Suppressor macrophage treated with lipopolysaccharide for 1 hour (primary cell): ENCODE results near the gene DLK2.
"Not testable (repeated sequence)": the region's sequence is repeated elsewhere in the genome, so short reads cannot be mapped to it uniquely, and the experiment has no call there.

Source experiments
- DNase-seq, 3 donors: peaks; one replicate each; pipeline ENCODE4 v3.0.0-alpha.2; 2020 to 2022

DLK2 gene

DNA sequence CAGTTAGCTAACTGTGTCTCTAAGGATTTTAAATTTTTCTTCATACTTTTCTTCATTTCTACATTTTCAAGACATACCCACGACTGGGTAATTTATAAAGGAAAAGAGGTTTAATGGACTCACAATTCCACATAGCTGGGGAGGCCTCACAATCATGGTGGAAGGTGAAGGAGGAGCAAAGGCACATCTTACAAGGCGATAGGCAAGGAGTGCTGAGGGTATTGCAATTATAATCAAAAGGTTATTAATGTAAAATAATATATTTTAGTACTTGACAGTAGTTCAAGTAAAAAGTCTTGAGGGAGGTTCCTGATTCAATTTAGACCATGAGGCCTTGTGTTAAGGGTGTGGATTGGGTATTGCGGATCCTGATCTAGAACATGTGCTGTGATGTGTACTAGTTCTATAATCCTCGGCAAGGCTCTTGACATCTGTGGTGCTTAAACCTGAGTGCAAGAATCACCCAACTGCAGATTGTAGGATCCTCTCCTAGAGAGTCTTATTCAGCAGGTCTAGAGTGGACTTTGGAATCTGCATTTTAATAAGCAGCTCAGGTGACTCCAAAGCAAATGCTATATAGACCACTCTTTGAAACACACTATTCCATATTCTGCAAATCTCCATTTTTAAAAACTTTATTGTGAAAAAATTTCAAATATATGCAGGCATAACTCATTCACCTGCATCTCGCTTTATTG, 35.2 kb downstream of the DLK2 start:
- DNase-seq = no peak

DNA sequence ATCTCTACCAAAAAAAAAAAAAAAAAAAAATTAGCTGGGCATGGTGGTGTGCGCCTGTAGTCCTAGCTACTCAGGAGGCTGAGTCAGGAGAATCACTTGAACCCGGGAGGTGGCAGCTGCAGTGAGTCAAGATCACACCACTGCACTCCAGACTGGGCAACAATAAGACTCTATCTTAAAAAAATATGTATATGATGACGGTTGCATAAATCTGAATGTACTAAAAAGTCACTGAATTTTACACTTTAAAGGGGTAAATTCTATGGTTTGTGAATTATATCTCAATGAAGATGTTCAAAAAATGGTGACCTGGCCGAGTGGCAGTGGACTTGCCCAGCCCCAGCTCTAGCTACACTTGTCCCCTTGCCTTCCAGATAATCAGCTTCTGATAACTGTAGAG, 38.4 kb downstream of the DLK2 start:
- DNase-seq = no peak

DNA sequence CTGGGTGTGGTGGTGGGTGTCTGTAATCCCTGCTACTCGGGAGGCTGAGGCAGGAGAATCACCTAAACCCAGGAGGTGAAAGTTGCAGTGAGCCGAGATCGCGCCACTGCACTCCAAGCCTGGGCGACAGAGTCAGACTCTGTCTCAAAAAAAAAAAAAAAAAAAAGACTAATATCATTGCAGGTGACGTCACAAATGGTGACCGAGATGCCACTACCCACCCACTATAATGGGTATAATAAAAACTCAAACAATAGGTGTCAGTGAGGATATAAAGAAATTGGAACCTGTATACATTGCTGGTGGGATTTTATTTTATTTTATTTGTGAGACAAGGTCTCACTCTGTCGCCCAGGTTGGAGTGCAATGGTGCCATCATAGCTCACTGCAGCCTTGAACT, 40.1 kb downstream of the DLK2 start:
- not testable (repeated sequence) for DNase-seq

DNA sequence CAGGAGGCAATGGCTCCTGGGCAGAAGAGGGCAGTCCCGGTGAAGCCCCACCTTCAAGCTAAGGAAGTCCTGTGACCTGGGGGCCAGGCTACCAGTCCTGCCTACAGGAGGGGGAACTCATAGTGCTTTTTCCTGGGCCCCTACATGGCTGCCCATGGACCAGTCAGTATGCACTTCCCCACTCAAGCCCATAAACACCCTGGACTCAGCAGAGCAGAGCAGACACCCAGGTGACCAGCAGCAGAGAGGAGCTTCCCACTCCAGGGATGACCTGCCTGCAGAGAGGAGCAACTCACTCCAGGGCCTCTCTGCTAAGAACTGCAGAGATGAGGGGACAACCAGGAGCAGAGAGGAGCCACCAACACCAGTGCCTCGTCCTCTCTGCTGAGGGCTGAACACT, 42.3 kb downstream of the DLK2 start:
- DNase-seq = no peak

DNA sequence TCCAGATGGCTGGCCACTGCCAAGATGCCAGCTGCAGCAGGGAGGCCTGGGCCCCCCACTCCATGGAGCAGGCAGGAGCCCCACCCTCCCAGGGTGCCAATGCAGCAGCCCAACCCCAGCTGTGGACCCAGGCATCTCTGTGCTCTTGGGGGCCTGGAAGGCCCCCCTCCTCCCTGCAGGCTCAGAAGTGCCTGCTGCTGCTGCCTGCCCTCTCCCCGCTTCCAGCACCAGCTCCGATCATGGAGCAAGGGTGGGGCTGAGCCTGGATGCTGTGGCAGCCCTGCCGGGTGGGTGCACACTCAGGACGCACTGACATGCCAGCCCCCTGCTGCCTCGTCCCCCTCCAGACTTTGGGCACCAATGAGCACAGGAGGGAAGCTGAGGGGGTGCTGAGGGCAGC, 42.8 kb downstream of the DLK2 start:
- DNase-seq = no peak

DNA sequence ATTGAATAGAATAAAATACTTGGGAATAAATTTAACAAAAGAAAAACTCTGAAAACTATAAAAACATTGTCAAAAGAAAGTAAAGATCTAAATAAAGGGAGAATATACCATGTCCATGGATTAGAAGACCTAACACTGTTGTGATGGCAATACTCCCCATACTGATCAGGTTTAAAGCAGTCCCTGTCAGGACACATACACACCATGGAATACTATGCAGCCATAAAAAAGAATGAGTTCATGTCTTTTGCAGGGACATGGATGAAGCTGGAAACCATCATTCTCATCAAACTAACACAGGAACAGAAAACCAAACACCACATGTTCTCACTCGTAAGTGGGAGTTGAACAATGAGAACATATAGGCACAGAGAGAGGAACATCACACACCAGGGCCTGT, 44.6 kb downstream of the DLK2 start:
- not testable (repeated sequence) for DNase-seq

DNA sequence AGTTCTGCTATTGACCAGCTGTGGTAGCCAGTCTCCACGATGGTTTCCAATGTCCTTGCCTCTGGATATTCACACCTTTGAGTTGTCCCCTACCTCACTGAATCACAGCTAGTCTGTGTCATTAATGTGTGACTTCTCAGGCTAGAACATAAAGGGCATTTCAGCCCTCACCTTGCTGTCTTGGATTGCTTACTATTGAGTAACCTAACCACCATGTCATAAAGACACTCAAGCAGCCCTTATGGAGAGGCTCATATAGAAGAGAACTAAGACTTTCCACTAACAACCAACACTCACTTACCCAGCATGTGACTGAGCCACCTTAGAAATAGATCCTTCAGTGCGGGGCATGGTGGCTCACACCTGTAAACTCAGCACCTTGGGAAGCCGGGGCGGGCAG, 47.1 kb downstream of the DLK2 start:
- no peak for DNase-seq

DNA sequence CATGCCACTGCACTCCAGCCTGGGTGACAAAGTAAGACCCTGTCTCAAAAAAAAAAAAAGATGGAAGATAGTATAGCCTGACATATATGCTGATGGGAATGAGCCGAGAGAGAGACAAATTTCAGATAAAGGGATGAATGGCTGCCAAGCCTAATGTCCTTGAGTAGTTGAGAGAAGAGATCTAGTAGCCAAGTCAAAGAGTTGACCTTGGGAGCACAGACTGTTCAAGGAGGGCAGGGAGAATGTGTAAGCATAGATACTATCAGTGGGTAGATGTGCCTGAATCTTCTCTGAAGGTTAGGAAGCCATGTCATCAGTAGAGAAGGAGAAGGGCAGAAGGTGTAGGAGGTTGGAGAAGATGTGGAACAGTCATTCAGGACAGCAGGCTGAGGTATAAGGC, 48.1 kb downstream of the DLK2 start:
- no peak for DNase-seq

DNA sequence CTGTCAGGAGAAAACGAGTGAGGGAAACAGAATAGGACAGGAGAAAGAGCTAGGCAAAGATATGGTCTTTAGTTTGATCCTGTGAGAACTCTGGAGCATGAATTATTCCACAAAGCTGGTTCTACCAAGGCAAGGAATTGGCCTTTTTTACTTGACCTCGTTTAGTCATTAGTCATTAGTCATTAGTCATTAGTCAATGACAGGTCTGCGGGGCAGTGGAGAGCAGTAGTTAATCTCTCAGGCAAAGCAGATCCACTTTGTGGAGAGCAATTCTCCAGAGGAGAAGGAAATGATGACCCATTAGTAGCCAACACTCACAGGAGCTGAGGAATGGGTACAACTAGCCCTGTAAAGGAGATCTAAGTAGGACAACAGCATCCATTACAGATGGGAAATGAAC, 50.0 kb downstream of the DLK2 start:
- peak in 2 of 3 donors; percentile 23 to 50 for DNase-seq

DNA sequence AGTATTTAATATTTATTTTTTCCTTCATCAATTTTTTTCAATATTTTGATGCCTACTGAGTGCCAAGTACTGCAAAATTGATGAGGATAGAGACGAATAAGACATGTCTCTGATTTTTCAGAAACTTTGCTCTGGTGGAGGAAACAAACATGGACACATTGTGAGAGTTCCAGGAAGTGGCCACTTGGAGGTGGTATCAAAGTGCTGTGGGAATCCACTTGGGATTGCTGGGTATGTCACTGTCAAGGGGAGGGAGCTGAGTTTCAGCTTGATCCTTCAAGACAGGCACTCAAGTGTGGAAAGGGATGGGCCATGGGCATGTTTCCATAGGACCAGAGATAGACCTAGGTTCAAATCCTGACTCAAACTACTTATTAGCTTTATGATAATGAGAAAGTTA, 52.5 kb downstream of the DLK2 start:
- DNase-seq = no peak

DNA sequence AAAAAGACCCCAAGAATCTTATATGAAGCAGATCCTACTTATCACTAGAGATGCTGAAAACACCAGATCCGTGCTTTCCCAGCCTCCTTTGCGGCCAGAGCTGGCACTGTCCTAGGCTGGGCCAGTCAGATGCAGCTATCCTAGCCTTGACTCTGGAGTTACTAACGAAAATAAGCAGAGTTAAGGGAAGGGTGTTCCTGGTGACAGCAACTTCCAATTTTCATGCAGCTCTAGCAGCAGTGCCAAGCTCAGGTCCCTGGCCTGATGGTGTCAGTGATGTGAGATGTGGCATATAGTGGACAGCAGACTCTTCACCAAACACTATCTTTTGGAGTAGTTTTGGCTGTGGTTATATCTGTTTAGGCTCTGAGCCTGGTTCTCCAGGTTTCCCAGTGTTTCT, 53.6 kb downstream of the DLK2 start:
- no peak for DNase-seq
